Transverse colon (tissue), 4 donors: Measurements from ENCODE around the gene PDRG1. TPM values are rescaled to one million over a fixed set of nuclear protein-coding genes. Genes with fewer than 3 reads are reported as not detected.

Experiments used
- DNase-seq: peaks from one replicate; pipeline ENCODE4 v3.0.0-alpha.2; 2019
- H3K27ac ChIP-seq, 4 donors: fragments of 200-600 bp; sonication (generic); 2 replicates each; pipeline ENCODE4 v1.5.1; 2016 to 2018; ENCODE audit warnings: inconsistent platforms in 4 of 4
- H3K27me3 ChIP-seq: fragments of 200-600 bp; sonication (generic); 2 replicates; pipeline ENCODE4 v1.5.1; 2017; ENCODE audit warnings: inconsistent platforms
- H3K36me3 ChIP-seq, 4 donors: fragments of 200-600 bp; sonication (generic); 2 replicates each; pipeline ENCODE4 v1.5.1; 2017 to 2019; ENCODE audit warnings: inconsistent platforms in 4 of 4
- H3K4me1 ChIP-seq, 4 donors: fragments of 200-600 bp; sonication (generic); 2 replicates each; pipeline ENCODE4 v1.5.1; 2017 to 2020; ENCODE audit warnings: inconsistent platforms in 4 of 4
- H3K4me3 ChIP-seq, 4 donors: fragments of 200-600 bp; sonication (generic); 1 replicate in 1 of 4; 2 replicates in 3 of 4; pipeline versions ENCODE4 v1.5.1 to v1.6.1; 2017 to 2019; ENCODE audit warnings: inconsistent platforms in 4 of 4
- H3K9me3 ChIP-seq, 2 donors: fragments of 200-600 bp; sonication (generic); 2 replicates each; pipeline ENCODE4 v1.5.1; 2017 to 2019; ENCODE audit warnings: inconsistent platforms in 2 of 2
- CTCF ChIP-seq, 5 experiments: fragments of 200-600 bp in 3 of 5; fragments of 450-650 bp in 2 of 5; sonication (generic) in 3 of 5; IDR thresholded peaks; 1 replicate in 2 of 5; 2 replicates in 3 of 5; pipeline ENCODE4 v1.5.1; 2016 to 2017; ENCODE audit warnings: antibody characterized with exemption in 5 of 5, inconsistent platforms in 3 of 5, mild to moderate bottlenecking in 2 of 5, moderate library complexity in 1 of 5
- EP300 ChIP-seq: sonication (generic); formaldehyde crosslinking; IDR thresholded peaks from one replicate; pipeline ENCODE4 v1.6.1; 2017; ENCODE audit warnings: antibody characterized with exemption, low read depth
- POLR2A ChIP-seq: fragments of 450-650 bp; IDR thresholded peaks from one replicate; pipeline ENCODE4 v1.6.1; 2016; ENCODE audit warnings: antibody characterized with exemption, mild to moderate bottlenecking, moderate library complexity
- POLR2AphosphoS5 ChIP-seq, 3 donors: sonication (generic); formaldehyde crosslinking; IDR thresholded peaks; one replicate each; pipeline ENCODE4 v1.6.1; 2016; ENCODE audit warnings: antibody characterized with exemption in 3 of 3
- WGBS, 2 donors: methylation state at CpG; one replicate each; pipeline ENCODE4 v1.1.5; 2018; ENCODE audit warnings: low coverage in 1 of 2; 5-methylcytosine and 5-hydroxymethylcytosine counted together
- in situ Hi-C, 4 donors: fragments of 200-750 bp; cut with MboI; loops; one replicate each; pipeline versions ENCODE4 v1.15.0 to v1.15.1; 2017; ENCODE audit warnings: low sequenced_read_pairs in 3 of 4, low pct_ligation_motif_present in 1 of 4, low pct_unique_long_range_greater_than_20kb in 1 of 4
- intact Hi-C: fragments of 100-400 bp; cut with DNase I; formaldehyde crosslinking; loops from one replicate; pipeline ENCODE4 v1.15.1; 2023; ENCODE audit warnings: low total_unique reads
- total RNA-seq, 4 donors: library from RNA; depleted of rRNA; stranded (reverse); fragments of >200 nt; gene quantifications; one replicate each; pipeline ENCODE4 v1.1.0, GENCODE V29; 2016

Gene PDRG1
- total RNA-seq, 4 donors from 2014 or later, result 2.2 to 9.2 (median 6.5) TPM

GRCh38 chr20:31939661-31940060 lies 12.2 kb downstream of the PDRG1 start:
- Histone ChIP-seq H3K9me3 (no peaks in the 10 kb centered on the region), H3K27me3 (no peaks in the 10 kb centered on the region), H3K4me1 (peaks cover 0 to 3% (median 0%) of the 10 kb centered on the region in 4 donors), H3K36me3 (peaks cover 0 to 5% (median 0%) of the 10 kb centered on the region in 4 donors), H3K27ac (no peak overlapping the region), H3K4me3 (no peak overlapping the region)
- intact Hi-C loops (no loop called here), in situ Hi-C loops (loop anchor here in 1 of 4 donors (10.0 kb wide), 1 partner anchor 95 kb away; the partner anchor contains the start of gene FOXS1)
- DNase-seq, result no peak
- TF ChIP-seq POLR2A, result no peak
- no peak for TF ChIP-seq POLR2AphosphoS5 (IDR thresholded peaks at IDR 0.05)
- TF ChIP-seq CTCF (IDR thresholded peaks at IDR 0.05), result no peak
- no peak for TF ChIP-seq EP300
- WGBS, 2 donors, result 88 to 100% methylated on average over 2 of the region's 2 CpGs

- intact Hi-C loops, result no loop called here
- no peak for TF ChIP-seq POLR2A
- TF ChIP-seq POLR2AphosphoS5 (IDR thresholded peaks at IDR 0.05), result no peak
- TF ChIP-seq CTCF (IDR thresholded peaks at IDR 0.05), result no peak
- TF ChIP-seq EP300, result no peak
- Histone ChIP-seq H3K36me3 (no peaks in the 10 kb centered on the region), H3K4me1 (no peaks in the 10 kb centered on the region), H3K27ac (no peak overlapping the region), H3K4me3 (no peak overlapping the region), H3K27me3 (no peaks in the 10 kb centered on the region), H3K9me3 (no peaks in the 10 kb centered on the region)
- in situ Hi-C loops, result no loop called here
- no peak for DNase-seq
- WGBS, 2 donors, result 33% methylated on average over 1 of the region's 1 CpG; no CpG with 5 or more reads in 1 of the 2 donors
Observed at GRCh38 chr20:31937820-31938219, 14.0 kb downstream of the PDRG1 start.

GRCh38 chr20:31936420-31936819 lies 15.4 kb downstream of the PDRG1 start:
- Histone ChIP-seq H3K4me1 (no peaks in the 10 kb centered on the region), H3K36me3 (no peaks in the 10 kb centered on the region), H3K27me3 (no peaks in the 10 kb centered on the region), H3K27ac (no peak overlapping the region), H3K4me3 (no peak overlapping the region), H3K9me3 (no peaks in the 10 kb centered on the region)
- no peak for DNase-seq
- in situ Hi-C loops, result no loop called here
- 82 to 86% methylated on average over 4 of the region's 4 CpGs for WGBS, 2 donors
- intact Hi-C loops, result loop anchor here (1.0 kb wide), 1 partner anchor 10 kb away; no protein-coding TSS in a partner anchor
- TF ChIP-seq EP300, result no peak
- TF ChIP-seq POLR2A, result no peak

- TF ChIP-seq EP300, result no peak
- no peak for TF ChIP-seq POLR2AphosphoS5 (IDR thresholded peaks at IDR 0.05)
- TF ChIP-seq POLR2A, result no peak
- no peak for TF ChIP-seq CTCF (IDR thresholded peaks at IDR 0.05)
- WGBS, 2 donors, result 65% methylated on average over 8 of the region's 8 CpGs; no CpG with 5 or more reads in 1 of the 2 donors
- in situ Hi-C loops, result no loop called here
Observed at GRCh38 chr20:31934968-31935764, 16.7 kb downstream of the PDRG1 start.

More at GRCh38 chr20:31934968-31935764, 16.7 kb downstream of the PDRG1 start:
- H3K9me3 ChIP-seq, result no peaks in the 10 kb centered on the region
- no peak overlapping the region for H3K27ac ChIP-seq
- no peak for DNase-seq
- no peaks in the 10 kb centered on the region for H3K27me3 ChIP-seq
- no peaks in the 10 kb centered on the region for H3K4me1 ChIP-seq
- H3K4me3 ChIP-seq, result no peak overlapping the region
- intact Hi-C loops, result no loop called here
- H3K36me3 ChIP-seq, result no peaks in the 10 kb centered on the region
